GM18909 (cell line): ENCODE measurements around the gene SMS.

Experiments used
- ATAC-seq: cut with Tn5 transposase; IDR thresholded peaks from one replicate; pipeline ENCODE4 v1.9.1; 2021; ENCODE audit warnings: mild to moderate bottlenecking; ENCODE audit not compliant: unreplicated experiment, poor library complexity

The SMS gene

DNA sequence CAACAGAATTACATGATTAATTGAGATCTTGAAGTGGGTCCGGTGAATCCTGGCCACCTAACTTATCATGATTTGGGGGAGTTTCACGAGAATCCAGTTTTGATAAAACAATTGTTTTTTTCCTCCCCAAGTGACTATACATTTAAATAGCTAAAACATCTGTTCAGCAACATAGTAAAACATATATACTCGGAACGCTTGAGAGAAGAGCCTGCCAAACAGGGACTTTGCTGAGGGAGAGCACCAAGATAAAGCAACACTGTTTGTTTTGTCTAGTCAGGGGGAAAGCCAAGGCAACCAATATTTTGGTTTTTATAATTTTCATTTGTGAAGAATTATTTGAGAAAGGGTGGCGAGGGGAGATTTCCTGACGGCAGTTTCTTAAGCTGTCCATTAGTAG lies 92.0 kb downstream of the SMS start:
- no peak for ATAC-seq

DNA sequence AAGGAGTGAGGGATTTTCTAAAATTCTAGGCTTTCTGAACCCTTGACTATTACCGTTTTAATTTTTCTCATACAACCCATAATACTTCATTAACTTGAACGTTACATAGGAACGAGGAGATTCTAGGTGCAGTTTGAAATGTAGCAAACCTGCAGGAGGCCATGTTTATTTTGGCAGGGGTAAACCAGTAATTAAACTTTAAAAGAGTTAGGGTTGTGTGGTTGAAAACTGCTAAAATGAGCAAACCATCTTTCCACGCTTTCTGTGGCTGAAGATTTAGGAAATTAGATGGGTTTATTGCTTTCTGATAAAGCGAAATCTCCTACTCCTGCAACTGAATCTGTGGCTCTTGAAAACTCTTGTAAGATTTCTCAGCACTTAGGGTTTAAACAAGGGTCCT lies 93.3 kb downstream of the SMS start:
- ATAC-seq: no peak

DNA sequence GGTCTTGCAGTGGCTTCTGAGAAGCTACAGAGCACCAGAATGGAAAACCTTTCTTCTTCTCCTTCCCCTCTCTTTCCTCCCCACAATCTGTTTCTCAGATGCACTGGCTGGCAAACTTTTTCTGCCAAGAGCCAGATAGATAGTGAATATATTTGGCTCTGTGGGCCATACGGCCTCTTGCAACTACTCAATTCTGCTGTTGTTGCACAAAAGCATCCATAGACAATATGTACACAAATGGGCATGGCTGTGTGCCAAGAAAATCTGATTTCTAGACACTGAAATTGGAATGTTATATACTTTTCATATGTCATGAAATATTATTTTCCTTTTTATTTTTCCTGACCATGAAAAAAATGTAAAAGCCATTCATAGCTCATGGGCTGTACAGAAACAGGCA lies 94.7 kb downstream of the SMS start:
- no peak for ATAC-seq

DNA sequence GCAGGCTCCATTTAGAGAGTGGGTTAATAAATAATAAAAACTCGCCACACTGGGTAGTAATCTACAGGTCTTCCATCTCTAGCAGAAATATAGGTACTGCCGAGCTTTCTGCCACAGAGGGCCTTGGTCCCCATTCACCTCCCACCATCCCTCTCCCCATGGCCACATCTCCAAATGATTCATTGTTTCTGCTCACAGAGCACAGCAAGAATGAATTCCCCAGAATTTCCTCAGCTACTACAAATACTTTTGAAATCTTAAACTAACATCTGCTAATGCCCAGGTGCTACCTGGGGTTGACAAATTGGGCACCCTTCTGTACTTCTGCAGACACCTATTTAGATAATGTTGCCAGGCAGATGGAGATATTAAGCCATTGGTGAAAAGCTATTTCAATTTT lies 96.7 kb downstream of the SMS start:
- ATAC-seq: no peak

DNA sequence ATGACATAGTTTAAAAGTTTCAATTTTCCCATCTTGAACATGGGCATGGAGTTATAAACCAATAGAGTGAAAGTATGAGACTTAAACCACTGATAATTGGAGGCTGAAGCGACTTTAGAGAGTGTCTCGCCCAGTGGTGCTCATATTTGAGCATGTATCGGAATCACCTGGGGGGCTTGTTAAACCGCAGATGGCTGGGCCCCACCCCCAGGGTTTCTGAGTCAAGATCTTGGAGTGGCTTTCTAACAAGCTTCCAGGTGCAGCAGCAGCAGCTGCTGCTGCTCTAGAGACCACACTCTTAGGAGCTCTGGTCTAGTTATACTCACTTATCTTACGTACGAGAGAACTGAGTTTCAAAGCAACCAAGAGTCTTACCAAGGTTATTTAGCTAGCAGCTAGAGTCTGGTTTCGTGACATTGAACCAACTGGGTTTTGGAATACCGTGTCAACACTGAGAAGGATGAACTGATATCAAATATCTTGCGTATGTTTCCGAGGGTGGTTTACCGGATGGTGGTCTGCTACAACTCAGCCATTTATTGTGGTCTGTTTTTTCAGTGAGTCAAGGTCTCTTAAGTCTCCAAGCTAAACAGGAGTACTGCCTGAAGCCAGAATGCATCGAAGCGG lies 97.5 kb downstream of the SMS start:
- ATAC-seq: no peak

DNA sequence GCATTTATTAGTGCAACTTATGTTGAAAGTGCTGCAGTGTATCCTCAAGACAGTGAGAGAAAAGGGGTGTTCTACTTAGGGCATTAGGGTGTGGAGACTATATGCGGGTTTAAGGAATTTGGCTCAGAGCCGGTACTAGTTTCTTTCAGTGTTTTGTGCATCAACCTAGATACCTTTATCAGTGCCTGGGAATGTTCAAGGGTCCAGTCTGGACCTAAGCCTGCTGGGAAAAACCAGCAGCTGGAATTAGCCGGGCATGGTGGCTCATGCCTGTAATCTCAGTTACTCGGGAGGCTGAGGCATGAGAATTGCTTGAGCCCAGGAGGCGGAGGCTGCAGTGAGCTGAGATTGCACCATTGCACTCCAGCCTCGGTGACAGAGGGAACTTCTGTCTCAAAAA lies 99.0 kb downstream of the SMS start:
- ATAC-seq: no peak

DNA sequence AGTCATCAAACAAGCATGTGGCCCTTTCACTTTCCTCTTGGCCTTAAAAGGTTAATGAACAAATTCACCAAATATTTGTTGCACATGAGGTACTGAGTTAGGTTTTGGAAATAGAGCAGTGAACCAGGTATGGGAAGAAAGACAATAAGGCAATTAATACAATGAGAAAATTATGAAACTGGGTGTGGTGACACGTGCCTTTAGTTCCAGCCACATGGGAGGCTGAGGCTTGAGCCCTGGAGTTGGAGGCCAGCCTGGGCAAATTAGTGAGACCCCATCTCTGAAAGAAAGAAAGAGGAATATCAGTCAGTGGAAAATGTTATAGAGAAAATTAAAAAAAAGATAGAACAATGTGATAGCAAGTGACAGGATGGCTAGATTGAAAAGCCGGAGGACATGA lies 99.7 kb downstream of the SMS start:
- ATAC-seq: no peak

DNA sequence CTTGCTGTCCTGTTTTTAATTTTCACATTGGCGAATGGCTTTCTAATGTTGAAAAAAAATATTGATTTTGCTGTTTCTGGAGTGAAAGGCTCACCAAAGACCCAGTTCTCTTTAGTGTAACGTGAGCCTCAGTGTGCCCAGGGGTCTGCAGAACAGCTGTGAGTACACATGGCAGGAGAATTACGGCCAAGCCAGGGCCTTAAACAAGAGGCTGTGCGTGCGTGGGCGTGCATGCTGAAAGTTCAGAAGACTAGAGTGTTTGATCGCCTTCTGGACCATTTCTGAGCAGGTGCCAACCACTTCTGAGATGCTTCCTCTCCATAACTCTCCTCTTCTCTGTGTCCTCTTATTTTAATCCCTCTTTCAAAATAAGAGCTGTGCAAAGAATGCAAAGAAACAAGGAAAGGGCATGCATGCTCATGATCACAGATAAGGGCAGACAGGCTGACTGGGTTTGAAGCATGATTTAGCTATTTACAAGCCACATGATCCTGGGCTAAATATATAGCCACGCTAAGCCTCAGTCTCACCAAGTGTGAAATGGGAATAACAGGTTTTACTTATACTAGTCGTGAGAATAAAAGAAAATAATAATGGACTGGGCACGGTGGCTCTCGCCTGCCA lies 101.5 kb downstream of the SMS start:
- no peak for ATAC-seq

DNA sequence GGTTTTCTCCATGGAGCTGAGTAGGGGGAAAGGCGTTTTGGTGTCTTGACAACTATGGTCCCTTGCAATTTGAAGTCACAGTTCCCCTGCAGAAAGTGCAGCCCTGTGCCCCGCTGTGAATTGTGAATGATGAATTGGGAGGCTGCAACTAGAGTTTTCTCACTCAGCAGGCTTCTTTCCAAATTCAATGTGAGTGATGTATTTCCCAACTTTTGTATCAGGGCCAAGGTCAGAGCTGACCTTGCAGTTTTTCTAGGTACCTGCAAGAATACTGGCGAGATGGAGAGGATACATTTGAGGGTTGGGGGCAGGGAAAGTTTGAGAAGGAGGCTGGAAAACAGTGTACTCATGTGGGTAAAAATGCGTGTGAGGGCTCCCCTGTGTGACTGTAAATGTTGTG lies 103.4 kb downstream of the SMS start:
- ATAC-seq: no peak
